Activated CD4-positive, alpha-beta T cell treated with anti-CD3 and anti-CD28 coated beads, Interleukin-2, amount 50 U/mL, for 4 hours (primary cell): ENCODE measurements around the gene ENAH.

Experiments
- DNase-seq, 2 experiments: peaks; one replicate each; pipeline ENCODE4 v3.0.0-alpha.2; 2020

Gene ENAH

DNA sequence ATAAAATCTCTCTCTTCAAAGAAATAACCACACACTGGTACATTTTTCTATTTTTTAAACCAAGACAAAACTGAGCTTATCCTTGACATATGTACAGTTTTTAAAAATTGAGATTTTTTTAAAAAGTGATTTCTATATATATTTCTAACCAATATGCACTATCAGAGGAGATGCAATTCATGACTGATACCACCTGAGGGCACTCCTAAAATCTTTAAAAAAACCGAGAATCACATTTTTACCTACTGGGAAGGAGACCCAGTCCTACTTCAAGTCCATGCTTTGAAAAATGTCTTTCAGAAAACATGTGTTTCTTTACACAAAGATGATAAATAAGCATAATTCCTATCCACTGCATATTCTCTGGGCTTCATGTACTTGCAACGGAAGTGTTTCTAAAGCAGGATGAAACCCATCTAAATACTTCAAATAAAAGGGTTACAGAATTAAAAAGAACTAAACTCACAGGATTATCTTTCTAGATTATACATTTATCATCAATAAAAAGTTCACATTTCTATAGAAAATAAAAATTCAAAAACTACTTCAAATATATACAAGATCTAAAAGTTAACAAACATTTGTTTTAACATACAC lies 98.6 kb downstream of the ENAH start:
- no peak for DNase-seq

GRCh38 chr1:225549821-225550220 lies 103.1 kb downstream of the ENAH start:
- no peak for DNase-seq

DNA sequence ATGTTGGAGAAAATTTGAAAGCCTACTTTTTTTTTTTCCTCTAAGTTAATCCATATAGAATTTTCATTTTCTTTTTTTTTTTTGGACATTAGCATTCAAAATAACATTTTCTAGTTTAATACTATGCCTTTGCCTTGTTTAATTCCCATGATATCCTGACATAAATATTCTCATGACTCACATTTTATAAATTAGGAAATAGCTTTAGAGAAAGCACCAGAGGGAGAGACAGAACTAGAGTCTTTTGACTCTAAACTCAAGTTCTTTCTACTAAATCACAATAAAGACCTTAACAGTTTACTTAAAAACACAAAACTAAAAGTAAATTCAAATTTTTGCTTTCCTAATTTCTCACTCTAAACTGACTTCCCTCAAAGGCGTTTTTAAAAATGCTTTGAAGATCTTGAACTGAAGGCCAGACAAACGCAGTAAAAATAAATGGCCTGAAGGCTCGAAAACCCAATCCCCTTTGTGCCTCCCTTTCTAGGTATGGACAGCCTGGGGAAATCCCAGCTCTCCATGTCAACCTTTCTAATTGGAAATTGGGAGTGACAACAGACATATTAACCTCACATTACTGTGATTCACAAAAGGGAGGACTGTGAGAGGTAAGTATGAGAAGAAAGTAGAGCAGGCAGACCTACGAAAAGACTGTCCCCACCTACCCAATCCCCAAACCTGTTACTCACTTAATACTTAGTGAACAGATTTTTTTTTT lies 104.6 kb downstream of the ENAH start:
- no peak for DNase-seq

DNA sequence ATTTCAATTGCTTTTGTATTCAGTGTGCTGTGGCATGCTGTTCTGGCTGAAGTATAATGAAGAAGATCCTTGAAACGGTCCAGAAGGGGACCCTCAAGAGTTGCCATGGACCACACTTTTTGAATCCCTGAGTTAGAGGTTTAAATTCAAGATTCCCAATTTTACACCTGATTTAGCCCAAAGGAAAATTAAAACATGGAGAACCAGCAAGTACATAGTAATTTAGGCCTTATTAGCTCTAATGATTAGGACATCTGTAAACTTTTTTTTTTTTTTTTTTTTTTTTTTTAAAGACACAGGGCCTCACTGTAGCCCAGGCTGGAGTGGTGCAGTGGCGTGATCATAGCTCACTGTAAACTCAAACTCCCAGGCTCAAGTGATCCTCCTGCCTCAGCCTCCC lies 107.3 kb downstream of the ENAH start:
- no peak for DNase-seq

DNA sequence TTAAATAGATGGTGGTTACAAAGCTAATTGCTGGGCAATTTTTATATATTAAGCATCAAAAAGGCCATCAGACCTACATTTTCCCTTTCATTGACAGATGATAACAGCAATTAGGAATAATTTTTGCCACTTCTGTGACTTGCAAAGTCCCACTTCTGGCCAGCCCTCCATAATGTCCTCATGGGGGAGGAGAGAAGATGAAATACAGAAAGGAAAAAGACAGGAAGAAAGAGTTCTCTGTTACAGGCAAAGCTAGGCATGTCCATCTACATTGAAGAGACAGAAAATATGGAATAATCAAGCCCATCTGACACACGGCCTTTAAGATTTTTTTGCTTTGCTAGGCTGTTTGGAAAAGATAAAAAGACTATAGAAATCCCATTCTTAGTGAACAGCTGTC lies 108.0 kb downstream of the ENAH start:
- DNase-seq = no peak

DNA sequence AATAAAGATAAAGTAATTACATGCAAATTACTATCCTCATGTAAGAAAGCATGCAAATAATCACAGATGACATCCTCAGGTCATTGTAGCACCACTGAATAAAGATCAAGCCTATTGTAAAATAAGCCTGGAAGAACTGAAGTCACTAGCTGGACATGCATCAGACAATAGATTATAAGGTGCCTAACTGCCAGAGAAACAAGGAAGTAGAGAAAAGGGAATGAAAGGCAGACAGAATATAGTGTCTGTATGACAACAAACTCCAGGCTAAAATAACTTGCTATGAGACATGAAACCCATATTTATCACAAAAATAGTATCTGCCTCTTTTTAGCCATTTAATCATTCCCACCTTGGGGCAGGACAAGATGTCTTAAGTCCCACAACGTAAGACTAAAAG lies 108.7 kb downstream of the ENAH start:
- DNase-seq = no peak

DNA sequence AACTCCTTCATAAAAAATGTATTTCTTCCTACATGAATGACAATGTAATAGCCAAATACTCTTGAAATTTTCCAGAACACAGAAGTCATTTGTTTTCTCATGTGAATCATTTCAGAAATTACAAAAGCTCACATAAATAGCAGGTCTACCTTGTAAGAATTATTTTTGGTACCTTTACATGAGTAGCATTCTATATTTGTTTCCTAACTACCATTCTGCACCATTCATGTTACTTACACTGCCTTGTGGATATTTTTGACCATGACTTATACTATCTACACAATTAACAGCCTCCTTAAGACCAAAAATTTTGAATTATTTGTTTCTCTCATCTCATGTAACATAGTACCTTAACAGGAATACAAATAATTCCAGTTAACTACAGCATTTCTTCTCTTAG lies 109.6 kb downstream of the ENAH start:
- no peak for DNase-seq

DNA sequence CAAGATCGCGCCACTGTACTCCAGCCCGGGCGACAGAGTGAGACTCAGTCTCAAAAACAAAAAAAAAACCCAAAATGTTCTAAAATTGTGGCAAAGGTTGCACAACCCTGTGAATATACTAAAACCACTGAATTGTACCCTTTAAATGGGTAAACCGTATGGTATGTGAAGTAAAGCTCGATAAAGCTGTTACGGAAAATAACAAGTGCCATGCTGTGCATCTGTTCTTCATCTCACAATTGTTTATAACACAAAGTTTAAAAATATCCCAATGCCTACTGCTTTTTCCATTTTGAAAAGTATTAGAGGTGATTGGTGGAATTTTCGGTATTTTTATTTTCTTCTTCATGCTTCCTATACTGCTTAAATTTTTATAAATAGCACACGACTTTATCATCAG lies 111.5 kb downstream of the ENAH start:
- DNase-seq = no peak

GRCh38 chr1:225539575-225539974 lies 113.3 kb downstream of the ENAH start:
- DNase-seq = no peak

DNA sequence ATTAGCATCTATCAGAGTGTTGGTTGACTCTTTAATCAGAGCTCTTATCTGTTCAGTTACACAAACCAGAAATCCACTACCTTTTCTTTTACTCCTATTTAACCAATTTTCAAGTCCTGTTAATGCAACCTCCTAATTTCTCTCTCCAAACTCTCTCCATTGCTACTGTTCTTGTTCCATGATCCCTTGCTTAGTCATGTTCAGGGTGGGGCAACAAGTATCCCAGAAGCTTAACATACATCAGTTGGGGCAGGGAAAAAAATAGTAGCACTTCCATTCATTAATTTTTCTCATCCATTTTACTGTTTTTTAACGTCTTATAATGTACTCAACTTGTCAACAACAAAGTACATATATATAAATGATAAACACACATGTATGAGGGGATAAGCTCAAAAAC lies 113.9 kb downstream of the ENAH start:
- DNase-seq = no peak

- no peak for DNase-seq
Measured at GRCh38 chr1:225537554-225538251, 115.2 kb downstream of the ENAH start.

GRCh38 chr1:225535280-225535679 lies 117.6 kb downstream of the ENAH start:
- DNase-seq = no peak

- no peak for DNase-seq
Measured at GRCh38 chr1:225534772-225535171, 118.2 kb downstream of the ENAH start.

DNA sequence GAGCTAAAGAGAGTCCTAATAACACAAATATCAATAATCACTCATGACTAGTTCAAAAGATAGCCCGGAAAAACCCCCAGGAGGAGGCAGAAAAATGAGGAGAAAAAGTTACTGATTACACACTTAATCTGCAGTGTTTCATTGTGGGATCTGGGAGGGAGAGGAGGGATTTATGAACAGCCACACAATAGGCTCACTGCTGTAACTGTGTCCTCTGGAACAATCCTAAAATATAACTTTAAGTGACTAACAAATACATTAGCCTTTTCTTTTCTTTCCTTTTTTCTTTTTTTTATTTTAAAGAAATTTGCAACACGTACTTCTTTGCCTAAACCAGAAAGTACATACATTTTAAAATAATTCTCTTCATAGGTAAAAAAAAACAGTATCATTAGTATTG lies 118.8 kb downstream of the ENAH start:
- DNase-seq = no peak

GRCh38 chr1:225533238-225533637 lies 119.7 kb downstream of the ENAH start:
- DNase-seq = no peak

DNA sequence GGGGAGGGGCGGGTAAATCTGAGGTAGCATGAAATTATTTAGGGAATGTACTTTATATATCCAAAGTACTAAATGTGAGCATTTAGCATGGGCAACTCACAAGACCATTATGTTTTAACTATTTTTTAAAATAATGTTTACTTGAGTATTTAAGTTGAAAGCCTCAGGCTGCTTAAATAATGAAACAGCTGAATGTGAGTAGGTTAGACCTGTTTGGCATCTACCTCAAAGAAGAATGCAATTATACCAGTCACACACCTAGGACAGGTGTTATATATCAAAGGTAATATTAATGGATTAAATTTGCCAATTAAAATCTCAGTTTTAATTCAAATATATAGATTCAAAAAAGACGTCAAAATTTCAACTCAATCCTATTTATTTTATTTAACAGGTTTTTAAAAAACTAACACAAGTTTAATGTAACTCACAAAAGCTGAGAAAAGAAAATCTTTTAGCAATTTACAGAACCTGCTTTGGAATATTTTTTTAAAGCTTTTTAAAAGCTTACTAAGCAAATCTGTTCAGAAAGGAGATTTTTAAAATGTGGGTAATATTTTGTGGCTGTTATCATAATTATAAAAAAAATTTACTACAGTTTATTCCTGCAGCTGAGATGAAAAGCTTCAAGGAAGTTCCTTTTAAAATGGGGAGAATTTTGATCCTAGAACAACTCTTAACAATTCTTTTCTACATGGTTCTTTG lies 120.5 kb downstream of the ENAH start:
- DNase-seq = no peak

- DNase-seq = no peak
Measured at GRCh38 chr1:225529726-225530125, 123.2 kb downstream of the ENAH start.

GRCh38 chr1:225527575-225527974 lies 125.3 kb downstream of the ENAH start:
- DNase-seq = no peak

- DNase-seq = no peak
Measured at GRCh38 chr1:225526878-225527277, 126.0 kb downstream of the ENAH start.

GRCh38 chr1:225525377-225525776 lies 127.5 kb downstream of the ENAH start:
- no peak for DNase-seq

- no peak for DNase-seq
Measured at GRCh38 chr1:225524570-225524969, 128.4 kb downstream of the ENAH start.

DNA sequence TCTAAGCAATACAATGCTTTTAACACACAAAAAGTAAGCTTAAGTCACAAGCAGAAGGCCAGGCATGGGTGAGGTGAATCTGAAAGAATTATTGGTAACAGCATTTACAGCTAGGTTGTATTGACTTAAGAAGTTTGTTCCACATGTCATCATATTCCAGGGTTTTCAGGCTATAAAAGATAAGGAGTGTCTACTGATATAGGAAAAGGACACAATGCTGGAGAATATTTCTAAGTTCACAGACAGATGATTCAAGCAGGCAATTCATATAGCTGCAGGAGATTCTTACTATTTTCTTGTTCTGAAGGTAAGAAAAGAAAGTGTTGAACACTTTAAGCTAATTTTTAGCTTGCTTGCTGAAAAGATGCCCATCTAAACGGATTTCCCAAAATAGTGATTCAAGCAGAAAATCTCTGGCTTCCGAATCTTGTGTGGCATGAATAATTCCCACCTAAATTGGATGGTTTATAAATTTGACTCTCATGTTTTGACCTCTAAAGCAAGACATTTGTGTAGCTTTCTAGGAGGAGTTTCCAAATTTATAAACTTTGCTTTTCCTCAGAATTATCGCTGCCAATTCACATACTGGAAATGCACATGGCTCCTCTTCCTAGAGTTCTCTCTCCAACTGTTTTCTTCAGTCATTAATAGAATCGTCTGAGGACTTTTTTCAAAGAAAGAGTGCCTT lies 129.5 kb downstream of the ENAH start:
- no peak for DNase-seq

- no peak for DNase-seq
Measured at GRCh38 chr1:225522588-225523262, 130.2 kb downstream of the ENAH start.
